Activated CD8-positive, alpha-beta memory T cell treated with anti-CD3 and anti-CD28 coated beads for 48 hours (primary cell): ENCODE data around the gene WBP4.
A peak's percentile ranks its signal among the peaks of the same experiment; 100 is the strongest.
"Not testable (repeated sequence)": the region's sequence is repeated elsewhere in the genome, so short reads cannot be mapped to it uniquely, and the experiment has no call there.

Source experiments
- DNase-seq, 3 experiments: peaks; one replicate each; pipeline ENCODE4 v3.0.0-alpha.2; 2020; ENCODE audit warnings: low read depth in 2 of 3, low spot score in 2 of 3

The WBP4 gene

DNA sequence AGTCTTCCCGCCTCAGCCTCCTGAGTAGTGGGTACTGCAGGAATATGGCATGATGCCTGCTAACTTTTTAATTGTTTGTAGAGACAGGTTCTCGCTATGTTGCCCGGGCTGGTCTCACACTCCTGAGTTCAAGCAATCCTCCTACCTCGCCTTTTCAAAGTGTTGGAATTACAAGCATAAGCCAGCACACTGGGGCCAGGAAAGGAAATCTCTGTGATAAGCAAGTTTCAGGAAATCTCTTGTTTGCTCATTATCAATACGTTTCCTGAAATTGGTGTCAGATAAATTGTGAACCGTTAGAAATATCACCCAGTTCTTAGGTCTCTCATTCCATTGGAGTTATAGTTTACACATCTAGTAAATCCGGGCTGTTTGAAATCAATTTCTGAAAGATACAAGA, 14.2 kb downstream of the WBP4 start:
- DNase-seq = no peak

DNA sequence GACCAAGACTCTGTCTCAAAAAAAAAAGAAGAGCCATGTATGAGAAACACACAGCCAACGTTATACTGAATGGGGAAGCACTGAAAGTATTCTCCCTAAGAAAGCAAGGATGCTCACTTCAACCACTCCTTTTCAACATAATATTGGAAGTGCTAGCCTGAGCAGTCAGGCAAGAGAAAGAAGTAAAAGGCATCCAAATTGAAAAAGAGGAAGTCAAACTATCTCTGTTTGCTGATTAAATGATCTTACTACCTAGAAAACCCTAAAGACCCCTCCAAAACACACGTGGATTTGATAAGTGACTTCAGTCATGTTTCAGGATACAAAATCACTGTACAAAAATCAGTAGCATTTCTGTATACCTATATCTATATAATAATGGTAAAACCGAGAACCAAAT, 16.2 kb downstream of the WBP4 start:
- DNase-seq = no peak

DNA sequence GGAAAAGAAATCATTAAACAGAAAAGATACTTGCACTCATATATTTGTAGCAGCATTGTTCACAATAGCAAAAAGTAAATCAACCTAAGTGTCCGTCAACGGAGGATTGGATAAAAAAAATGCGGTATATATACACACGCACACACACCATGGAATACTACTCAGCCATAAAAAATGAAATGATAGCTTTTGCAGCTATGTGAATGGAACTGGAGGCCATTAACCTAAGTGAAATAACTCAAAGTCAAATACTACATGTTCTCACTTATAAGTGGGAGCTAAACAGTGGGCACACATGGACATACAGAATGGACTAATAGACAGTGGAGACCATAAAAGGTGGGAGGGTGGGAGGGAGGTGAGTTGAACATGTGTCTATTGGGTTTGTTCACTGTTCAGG, 18.4 kb downstream of the WBP4 start:
- no peak for DNase-seq

DNA sequence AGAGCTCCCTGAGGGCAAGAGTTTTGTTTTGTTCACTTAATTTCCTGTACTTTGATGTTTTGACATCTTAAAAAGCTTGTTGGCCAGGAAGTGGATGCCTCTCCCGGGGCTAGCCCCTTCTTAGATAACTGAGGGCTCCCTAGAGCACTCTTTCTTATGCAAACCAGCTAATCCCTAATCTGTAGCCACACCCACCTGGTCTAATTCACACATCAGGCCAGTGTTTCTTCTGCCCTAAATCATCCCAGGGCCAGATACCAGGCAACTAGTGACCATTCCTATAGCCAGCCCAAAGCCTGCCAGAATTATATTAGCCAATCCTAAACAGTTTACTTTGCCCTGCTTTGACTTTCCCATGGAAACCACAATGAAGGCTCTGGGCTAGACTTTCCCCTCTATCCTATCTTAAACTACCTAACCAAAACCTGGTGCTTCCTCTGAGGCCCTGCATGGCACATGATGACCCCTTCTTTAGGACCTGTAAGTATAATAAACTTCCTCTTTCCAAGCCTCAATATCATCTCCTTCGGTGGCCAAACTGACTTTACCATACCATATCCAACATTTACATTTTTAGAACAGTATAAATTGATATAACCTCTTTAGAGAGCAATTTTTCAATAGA, 24.8 kb downstream of the WBP4 start:
- no peak for DNase-seq

DNA sequence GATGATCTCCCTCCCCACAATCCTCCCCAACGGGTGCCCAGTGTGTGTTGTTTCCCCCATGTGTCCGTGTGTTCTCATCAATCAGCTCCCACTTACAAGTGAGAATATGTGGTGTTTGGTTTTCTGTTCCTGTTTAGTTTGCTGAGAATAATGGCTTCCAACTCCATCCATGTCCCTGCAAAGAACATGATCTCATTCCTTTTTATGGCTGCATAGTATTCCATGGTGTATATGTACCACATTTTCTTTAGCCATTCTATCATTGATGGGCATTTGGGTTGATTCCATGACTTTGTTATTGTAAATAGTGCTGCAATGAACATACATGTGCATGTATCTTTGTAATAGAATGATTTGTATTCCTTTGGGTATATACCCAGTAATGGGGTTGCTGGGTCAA, 34.4 kb downstream of the WBP4 start:
- DNase-seq = not testable (repeated sequence)

DNA sequence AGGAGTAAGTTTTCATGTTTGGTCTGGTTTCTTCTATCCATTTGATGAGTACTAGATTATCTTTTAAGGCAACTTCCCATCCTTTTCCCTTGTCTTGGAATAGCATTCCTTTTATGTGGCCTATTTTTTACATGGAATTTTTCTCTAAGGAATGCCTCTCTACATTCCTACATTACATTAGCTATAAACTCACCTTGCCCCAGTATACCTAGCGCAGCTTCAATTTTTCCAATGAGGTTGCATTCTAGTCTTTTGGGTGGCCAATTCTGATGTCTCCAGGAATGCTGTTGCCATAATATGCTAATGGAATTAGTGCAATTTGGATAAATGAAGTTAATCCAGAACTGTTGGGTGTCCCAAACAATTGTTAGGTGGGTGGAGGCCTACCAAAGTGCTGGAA, 37.5 kb downstream of the WBP4 start:
- no peak for DNase-seq

DNA sequence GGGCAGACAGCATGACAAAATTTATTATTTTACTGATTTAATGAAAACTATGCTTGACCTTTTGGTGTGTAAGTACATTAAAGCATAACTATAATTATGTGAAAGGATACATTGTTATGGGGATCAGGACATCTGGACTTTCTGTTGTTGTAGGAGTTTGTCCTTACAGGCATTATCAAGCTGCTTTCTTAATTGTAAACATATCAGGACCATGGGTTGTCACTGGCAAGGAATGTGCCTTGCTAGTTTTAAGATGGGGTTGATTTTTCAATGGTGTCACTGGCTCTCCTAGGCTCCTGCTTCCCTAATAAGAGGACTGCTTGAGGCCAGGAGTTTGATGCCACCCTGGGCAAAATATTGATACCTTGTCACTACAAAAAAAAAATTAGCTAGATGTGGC, 38.7 kb downstream of the WBP4 start:
- DNase-seq = no peak

DNA sequence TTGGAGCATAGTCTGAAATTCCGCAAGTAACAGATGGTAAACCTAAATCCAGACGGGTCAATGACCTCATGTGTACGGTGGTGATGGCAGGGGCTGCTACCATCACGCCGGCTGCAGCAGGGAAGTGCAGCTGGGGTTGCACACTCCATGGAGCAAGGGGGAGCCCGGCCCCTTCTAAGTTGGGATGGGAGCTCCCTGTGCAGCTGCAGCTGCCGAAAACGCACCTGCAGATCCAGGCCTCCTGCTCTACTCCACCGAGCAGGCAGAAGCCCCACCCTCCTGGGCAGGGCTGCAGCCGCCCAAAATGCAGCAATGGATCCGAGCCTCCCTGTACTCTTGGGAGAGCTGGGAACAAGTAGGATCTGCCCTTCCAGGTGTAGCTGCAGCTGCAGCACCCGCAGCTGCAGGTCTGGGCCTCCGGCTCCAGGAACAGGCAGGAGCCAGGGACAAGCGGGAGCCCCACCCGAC, 45.8 kb downstream of the WBP4 start:
- DNase-seq = no peak

DNA sequence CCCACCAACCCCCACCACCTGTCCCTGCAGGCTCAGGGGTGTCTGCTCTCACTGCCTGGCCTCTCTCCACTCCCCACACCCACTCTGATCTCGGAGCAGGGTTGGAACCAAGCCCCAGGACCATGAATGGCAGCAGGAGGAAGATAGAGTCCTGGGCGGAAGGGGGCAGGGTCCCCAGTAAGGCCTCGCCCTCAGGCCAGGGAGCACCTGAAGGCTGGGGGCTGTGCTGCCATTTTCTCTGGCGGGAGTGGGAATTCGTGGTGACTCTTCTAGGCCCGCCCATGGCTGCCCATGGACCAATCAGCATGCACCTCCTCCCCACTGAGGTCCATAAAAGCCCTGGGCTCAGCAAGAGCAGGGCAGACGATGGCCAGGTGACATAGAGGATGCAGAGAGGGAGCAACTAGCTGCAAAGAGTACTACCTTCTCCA, 46.3 kb downstream of the WBP4 start:
- DNase-seq = no peak

DNA sequence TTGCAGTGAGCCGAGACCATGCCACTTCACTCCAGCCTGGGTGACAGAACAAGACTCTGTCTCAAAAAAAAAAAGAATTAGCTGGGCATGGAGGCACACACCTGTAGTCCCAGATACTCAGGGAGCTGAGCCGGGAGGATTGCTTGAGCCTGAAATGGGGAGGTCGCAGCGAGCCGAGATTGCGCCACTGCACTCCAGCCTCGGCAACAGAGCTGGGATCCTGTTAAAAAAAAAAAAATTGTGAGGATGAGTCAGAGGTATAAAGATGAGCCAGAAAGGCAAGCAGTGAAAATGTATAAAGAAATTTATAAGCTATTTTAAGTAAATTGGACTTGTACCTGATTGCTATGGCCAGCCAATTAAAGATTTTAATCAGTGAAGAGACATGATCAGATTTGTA, 50.1 kb downstream of the WBP4 start:
- no peak for DNase-seq

DNA sequence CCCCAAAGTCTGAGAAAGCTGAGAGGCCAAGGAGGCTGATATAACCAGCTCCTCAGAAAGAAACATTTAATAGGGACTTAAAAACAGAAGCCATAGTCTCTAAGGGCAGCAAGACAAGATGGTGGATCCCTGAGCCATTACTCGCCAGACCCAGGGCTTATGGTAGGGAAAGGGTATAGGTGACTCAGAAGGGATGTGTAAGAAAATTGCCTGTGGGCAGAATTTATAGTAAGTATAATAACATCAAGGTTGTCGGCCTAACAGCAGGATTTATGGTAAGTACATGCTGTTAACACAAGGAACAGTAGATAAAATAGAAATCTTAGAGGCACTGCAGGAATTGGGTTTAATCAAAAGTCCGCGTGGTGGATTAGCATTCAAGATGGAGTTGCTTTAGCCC, 56.6 kb downstream of the WBP4 start:
- no peak for DNase-seq

DNA sequence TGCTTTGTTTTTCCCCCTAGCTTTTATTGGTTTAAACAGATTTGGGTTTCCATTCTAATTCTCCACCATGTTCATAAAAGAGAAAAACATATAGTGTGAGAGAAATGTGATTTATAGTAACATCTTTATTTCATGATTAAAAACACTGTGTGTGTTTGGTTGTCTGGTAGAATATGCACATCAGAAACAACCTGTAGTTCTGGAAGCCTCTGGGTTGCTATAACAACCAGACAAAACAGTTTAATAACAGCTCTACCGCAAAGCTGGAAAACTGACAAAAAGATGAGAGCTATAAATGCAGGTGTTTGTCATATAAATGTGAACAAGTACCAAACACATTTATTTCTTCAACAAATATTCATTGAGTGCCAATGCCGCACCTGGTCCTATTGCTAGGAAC, 61.5 kb downstream of the WBP4 start:
- DNase-seq = no peak

DNA sequence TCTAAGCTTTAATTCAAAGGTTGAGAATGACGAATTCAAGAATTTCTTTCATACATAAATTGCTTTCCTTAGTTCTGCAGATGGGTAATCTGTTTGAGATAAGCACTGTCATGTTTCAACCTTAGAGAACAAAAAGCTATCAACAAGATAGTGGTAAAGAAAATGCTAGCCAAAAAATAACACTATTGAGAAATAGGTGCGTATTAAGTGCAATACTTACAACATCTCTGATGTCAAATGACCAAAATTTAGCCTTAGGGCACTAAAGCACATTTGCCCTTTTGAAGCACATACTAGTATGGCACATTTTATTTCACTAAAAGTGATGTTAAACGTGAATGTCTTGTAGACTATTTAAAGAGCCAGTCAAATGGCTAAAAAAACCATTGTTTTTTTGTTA, 66.4 kb downstream of the WBP4 start:
- DNase-seq = no peak

DNA sequence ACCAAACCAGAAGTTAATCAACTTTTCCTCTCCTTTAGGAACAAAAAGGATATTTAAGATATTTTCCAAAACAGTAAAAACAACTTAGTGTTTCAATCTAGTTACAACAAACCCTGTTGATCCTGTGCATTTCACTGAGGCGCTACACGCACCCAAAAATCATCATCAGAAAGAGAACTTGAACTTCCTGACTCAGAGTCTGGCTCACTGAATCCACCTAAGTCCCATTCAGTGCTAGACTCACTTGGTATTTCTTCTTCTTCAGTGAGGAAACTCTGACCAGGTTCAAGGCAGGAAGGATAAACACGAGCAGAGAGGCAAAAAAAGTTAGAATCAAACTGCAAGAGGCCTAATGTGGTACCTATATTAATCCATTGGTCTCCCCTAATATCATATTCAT, 69.0 kb downstream of the WBP4 start:
- no peak for DNase-seq

DNA sequence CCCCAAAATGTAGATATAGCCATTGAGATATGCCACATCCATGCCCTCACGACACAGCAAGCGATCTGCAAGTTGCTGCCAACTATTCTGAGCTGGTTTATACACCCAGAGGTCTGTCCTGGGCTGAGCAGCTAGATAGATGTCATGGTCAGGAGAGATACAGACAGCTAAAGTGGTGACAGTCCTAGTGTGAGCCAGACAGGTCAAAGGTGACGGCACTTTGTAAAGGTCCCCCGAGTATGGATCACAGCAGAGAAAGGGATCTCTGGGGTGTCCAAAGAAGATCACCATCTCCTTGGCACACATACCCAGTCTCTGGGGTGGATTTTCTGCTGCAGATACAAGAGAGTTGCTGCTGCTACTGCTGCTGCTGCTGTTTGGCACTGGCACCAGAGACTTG, 69.9 kb downstream of the WBP4 start:
- DNase-seq = not testable (repeated sequence)

DNA sequence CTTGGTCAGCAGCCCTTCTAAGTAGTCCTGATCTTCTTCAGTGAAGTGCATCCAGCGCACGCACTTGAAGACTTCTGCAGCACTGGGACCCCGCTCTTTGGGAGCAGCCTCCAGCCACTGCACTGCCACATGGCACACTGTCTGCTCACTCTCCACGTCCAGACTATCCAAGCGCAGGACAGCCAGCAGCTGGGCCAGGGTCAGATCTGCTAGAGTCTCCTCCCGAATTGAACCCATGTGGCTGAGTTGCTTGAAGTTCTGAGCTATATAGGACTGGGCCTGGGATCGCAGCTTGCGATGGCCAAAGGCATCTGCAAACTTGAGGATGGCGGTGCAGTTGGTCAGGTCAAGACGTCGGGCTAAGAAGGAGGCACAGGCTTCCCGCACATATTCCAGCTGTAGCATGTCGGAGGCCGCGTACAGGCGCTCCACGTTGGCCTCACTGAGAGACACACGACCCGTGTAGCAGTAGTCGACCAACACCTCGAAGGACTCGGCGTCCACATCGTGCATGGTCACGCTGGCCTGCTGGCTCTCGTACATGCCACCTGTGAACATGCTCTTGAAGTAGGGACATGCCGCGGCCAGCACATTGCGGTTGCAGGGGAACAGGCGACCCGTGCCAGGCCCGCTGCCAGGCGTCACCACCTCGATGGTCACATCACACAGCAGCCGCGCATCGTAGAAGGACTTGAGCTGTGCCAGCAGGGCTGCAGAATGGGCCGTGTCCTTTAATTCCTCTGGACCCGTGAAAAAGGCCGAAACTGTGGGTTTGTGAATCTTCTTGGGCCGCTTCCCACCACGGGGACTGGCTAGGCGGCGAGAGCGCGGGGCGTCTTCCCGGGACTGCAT, 70.6 kb downstream of the WBP4 start:
- not testable (repeated sequence) for DNase-seq

DNA sequence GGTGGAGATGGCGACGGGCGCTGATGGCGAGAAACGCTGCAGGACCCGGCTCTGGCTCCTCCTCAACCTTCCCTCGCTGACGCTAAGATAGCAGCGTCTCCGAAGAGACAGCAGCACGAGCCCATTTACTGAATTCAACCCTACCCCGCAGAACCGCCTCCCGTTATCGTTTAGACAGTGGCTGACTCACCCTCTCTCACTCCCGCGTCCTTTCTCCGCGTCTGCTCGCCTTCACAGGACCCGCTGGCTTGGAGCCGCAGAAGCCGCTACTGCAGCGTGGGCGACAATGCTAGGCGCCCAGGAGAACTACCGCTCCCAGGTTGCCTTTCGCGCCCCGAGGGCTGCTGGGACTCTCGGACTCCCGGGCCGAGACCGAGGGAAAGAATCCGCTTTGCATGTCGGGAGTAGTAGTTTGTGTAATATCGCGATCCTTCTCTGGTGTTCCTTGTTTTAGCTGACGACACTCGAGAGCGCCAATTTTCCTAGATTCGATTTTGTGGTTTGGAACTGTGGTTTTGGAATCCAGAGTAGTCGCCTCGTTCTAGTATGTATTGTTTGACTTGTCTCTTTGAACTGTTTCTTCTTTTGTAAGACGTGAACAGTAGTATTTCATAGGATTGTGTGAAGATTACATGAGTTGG, 71.3 kb downstream of the WBP4 start, which contains the start of gene KBTBD6:
Gene KBTBD6, minus strand, starts transcription at position 291 of the 641 bp plus-strand sequence. CDS start 291 bp downstream, outside the sequence.
- DNase-seq = peak; percentile 71 to 88 (median 83)
